GM23248 (cell line): ENCODE results near the gene CTBP2. TPM values are rescaled to one million over a fixed set of nuclear protein-coding genes. Genes with fewer than 3 reads are reported as not detected.

Source experiments
- DNase-seq: peaks from one replicate; pipeline ENCODE4 v3.0.0-alpha.2; 2015
- H2AFZ ChIP-seq: fragments of 200-600 bp; sonication (generic); 2 replicates; pipeline ENCODE4 v1.6.1; 2016; ENCODE audit warnings: antibody characterized with exemption
- H3F3A ChIP-seq: fragments of 200-600 bp; sonication (generic); 2 replicates; pipeline ENCODE4 v1.6.1; 2016; ENCODE audit warnings: mild to moderate bottlenecking, antibody characterized with exemption, mixed run types; ENCODE audit not compliant: insufficient read depth
- H3K27ac ChIP-seq: fragments of 200-600 bp; sonication (generic); 2 replicates; pipeline ENCODE4 v1.5.1; 2016; ENCODE audit warnings: mild to moderate bottlenecking
- H3K27me3 ChIP-seq: fragments of 200-600 bp; sonication (generic); replicated peaks from 2 replicates; pipeline ENCODE4 v1.6.1; 2016; ENCODE audit warnings: mild to moderate bottlenecking; ENCODE audit not compliant: insufficient read depth
- H3K36me3 ChIP-seq: fragments of 200-600 bp; sonication (generic); 2 replicates; pipeline ENCODE4 v1.6.1; 2016; ENCODE audit warnings: low read depth, mild to moderate bottlenecking
- H3K4me1 ChIP-seq: fragments of 200-600 bp; sonication (generic); 2 replicates; pipeline ENCODE4 v1.6.1; 2016; ENCODE audit warnings: mild to moderate bottlenecking; ENCODE audit not compliant: insufficient read depth
- H3K4me2 ChIP-seq: fragments of 200-600 bp; sonication (generic); one replicate; pipeline ENCODE4 v1.6.1; 2016; ENCODE audit warnings: mild to moderate bottlenecking; ENCODE audit not compliant: unreplicated experiment
- H3K4me3 ChIP-seq: fragments of 200-600 bp; sonication (generic); 2 replicates; pipeline ENCODE4 v1.5.1; 2016; ENCODE audit warnings: mild to moderate bottlenecking
- H3K79me2 ChIP-seq: fragments of 200-600 bp; sonication (generic); 2 replicates; pipeline ENCODE4 v1.6.1; 2016; ENCODE audit warnings: mild to moderate bottlenecking; ENCODE audit not compliant: insufficient read depth
- H3K9ac ChIP-seq: fragments of 200-600 bp; sonication (generic); 2 replicates; pipeline ENCODE4 v1.6.1; 2016; ENCODE audit warnings: mild to moderate bottlenecking
- H3K9me2 ChIP-seq: fragments of 200-600 bp; sonication (generic); 2 replicates; pipeline ENCODE4 v1.6.1; 2016; ENCODE audit warnings: mixed run types, mild to moderate bottlenecking, moderate library complexity; ENCODE audit not compliant: insufficient read depth
- H3K9me3 ChIP-seq: fragments of 200-600 bp; sonication (generic); one replicate; pipeline ENCODE4 v1.6.1; 2017; ENCODE audit warnings: low read depth
- H4K20me1 ChIP-seq: fragments of 200-600 bp; sonication (generic); 2 replicates; pipeline ENCODE4 v1.6.0; 2016; ENCODE audit not compliant: insufficient read depth
- EZH2 ChIP-seq: fragments of 200-600 bp; sonication (generic); IDR thresholded peaks from 2 replicates; pipeline ENCODE4 v1.6.1; 2018; ENCODE audit warnings: antibody characterized with exemption, mild to moderate bottlenecking; ENCODE audit not compliant: insufficient read depth, poor library complexity, severe bottlenecking
- EZH2phosphoT487 ChIP-seq: fragments of 200-600 bp; sonication (generic); IDR thresholded peaks from 2 replicates; pipeline ENCODE4 v1.6.1; 2018; ENCODE audit warnings: antibody characterized with exemption, moderate library complexity, mild to moderate bottlenecking, low read depth; ENCODE audit not compliant: insufficient read depth
- WGBS, 2 experiments: methylation state at CpG; one replicate each; pipeline ENCODE4 v1.1.6; 2015 to 2017; ENCODE audit warnings: low lambda C conversion rate in 2 of 2, low coverage in 1 of 2; ENCODE audit errors: missing lambda C conversion rate in 2 of 2; 5-methylcytosine and 5-hydroxymethylcytosine counted together
- in situ Hi-C: fragments of 300-500 bp; cut with MboI; formaldehyde crosslinking; loops from 2 replicates; pipeline ENCODE4 v1.15.0; 2020
- polyA plus RNA-seq: library from polyadenylated mRNA; unstranded; fragments of >200 nt; fragmentation: Nextera tagmentation; extraction: Ambion mirVana; gene quantifications from 2 replicates; pipeline ENCODE4 v1.2.1, GENCODE V29; 2016
- total RNA-seq: library from RNA; depleted of rRNA; stranded (reverse); fragments of >200 nt; shearing (Covaris generic); gene quantifications from 2 replicates; pipeline ENCODE4 v1.2.3, GENCODE V29; 2014

CTBP2 gene
- total and polyA plus RNA-seq, 2 experiments from 2014 or later = 52.0 to 65.5 TPM

GRCh38 chr10:125032474-125033020 lies 127.8 kb downstream of the CTBP2 start:
- H3K9me2 ChIP-seq = no peaks in the 10 kb centered on the region
- H4K20me1 ChIP-seq = peaks cover 9% of the 10 kb centered on the region; the same call in 1 of the 2 replicates

DNA sequence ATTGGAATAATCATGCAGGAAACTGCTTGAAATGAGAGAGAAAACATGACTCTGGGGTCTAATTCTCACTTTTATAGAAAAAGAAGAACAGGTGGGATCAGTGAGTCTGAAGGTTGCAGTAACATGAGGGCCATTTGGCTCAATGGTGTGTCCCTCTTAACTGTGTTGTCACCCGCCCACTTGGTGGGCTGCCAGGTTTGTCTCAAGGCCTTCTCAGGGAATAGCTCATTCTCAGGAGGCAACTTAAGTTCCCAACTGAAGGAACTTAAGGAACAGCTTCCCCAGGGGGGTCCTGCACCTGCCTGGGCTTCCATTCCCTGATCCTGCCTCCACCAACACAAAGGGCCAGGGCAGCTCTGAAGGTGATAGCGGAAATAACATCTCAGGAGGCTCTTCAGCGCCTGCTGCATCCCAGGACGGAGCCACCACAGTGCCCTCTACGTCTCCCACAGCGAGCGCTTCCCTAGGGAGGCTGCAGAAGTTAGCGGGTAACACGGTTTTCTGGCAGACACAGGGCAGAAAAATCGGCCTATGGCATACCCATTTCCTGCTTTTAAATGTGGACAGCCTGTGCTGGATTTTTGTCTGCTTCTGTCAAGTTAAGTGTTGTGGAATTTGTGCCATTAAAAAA lies 129.7 kb downstream of the CTBP2 start:
- Histone ChIP-seq H3K9ac (no peak overlapping the region), H3K4me3 (no peak overlapping the region), H4K20me1 (peaks cover 9% of the 10 kb centered on the region; the same call in 1 of the 2 replicates), H3K4me2 (no peak overlapping the region), H3F3A (peaks cover 34% of the 10 kb centered on the region), H3K9me2 (no peaks in the 10 kb centered on the region), H3K27me3 (no peaks in the 10 kb centered on the region), H3K9me3 (no peaks in the 10 kb centered on the region), H3K4me1 (peaks cover 26% of the 10 kb centered on the region), H2AFZ (no peak overlapping the region), H3K27ac (no peak overlapping the region), H3K36me3 (no peaks in the 10 kb centered on the region), H3K79me2 (peaks cover 86% of the 10 kb centered on the region)
- TF ChIP-seq EZH2 (no peak), EZH2phosphoT487 (no peak)
- in situ Hi-C loops = loop anchor here (25.0 kb wide), 1 partner anchor 682 kb away; the partner anchor contains the start of gene EDRF1
- 89 to 90% methylated on average over 10 of the region's 10 CpGs for WGBS, 2 experiments
- no peak for DNase-seq

More at GRCh38 chr10:125032474-125033020, 127.8 kb downstream of the CTBP2 start:
- Histone ChIP-seq H3K27ac (no peak overlapping the region), H3K4me2 (no peak overlapping the region), H2AFZ (no peak overlapping the region), H3K4me1 (peaks cover 40% of the 10 kb centered on the region), H3K79me2 (peaks cover 94% of the 10 kb centered on the region), H3K36me3 (no peaks in the 10 kb centered on the region), H3K27me3 (no peaks in the 10 kb centered on the region), H3F3A (peaks cover 41% of the 10 kb centered on the region), H3K9me3 (no peaks in the 10 kb centered on the region), H3K4me3 (no peak overlapping the region), H3K9ac (no peak overlapping the region)
- no peak for DNase-seq
- WGBS, 2 experiments = 90 to 91% methylated on average over 15 of the region's 15 CpGs
- in situ Hi-C loops = loop anchor here (25.0 kb wide), 1 partner anchor 680 kb away; the partner anchor contains the start of gene EDRF1
- TF ChIP-seq EZH2 (no peak), EZH2phosphoT487 (no peak)

DNA sequence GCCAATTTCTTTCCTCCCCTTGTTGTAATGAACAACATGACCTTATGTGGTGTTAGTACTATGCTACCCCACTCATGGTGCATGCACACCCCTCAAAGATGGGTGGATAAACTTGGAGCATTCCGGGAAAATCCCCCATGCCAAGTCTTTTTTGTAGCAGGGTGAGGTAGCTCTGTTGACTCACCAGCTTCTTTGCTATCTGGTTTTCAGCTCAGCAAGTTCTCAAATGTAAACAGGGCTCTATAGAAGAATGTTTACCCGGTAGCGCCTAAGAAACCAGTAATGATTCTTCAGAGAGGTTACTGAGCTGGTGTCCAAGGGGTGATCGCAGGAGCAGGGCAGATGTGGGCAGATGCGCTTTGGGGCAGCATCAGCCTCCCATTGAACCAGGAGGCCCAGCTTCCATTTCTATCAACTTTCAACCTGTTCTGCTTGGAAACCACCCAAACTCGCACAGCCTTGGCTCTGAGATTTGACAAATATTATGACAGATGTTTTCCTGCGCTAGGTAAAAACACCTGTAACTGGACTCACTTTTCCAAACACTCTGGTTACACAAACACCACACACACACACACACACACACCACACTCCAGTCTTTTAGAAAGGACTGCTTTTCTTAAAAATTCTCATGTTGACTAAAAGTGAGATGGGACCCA lies 130.7 kb downstream of the CTBP2 start:
- Histone ChIP-seq H3K9me3 (no peaks in the 10 kb centered on the region), H3F3A (peaks cover 25% of the 10 kb centered on the region), H3K36me3 (no peaks in the 10 kb centered on the region), H3K4me3 (no peak overlapping the region), H3K9ac (no peak overlapping the region), H3K4me1 (peaks cover 16% of the 10 kb centered on the region), H3K27ac (no peak overlapping the region), H3K4me2 (no peak overlapping the region), H3K9me2 (no peaks in the 10 kb centered on the region), H3K79me2 (peaks cover 89% of the 10 kb centered on the region), H2AFZ (no peak overlapping the region), H3K27me3 (no peaks in the 10 kb centered on the region), H4K20me1 (peaks cover 9% of the 10 kb centered on the region; the same call in 1 of the 2 replicates)
- WGBS, 2 experiments = 90 to 94% methylated on average over 7 of the region's 7 CpGs
- DNase-seq = peak; percentile 16
- in situ Hi-C loops = loop anchor here (25.0 kb wide), 1 partner anchor 683 kb away; the partner anchor contains the start of gene EDRF1
- TF ChIP-seq EZH2 (no peak), EZH2phosphoT487 (no peak)
